ENCODE data around the gene FAM228A.

FAM228A gene

GRCh38 chr2:24231461-24231881 is 56.6 kb downstream of the FAM228A start:
- no peak for DNase-seq

GRCh38 chr2:24233321-24233720 is 58.5 kb downstream of the FAM228A start:
- DNase-seq, result no peak

- no peak for DNase-seq
These were observed 62.5 kb downstream of the FAM228A start for GRCh38 chr2:24237313-24237712.

GRCh38 chr2:24238158-24238557 is 63.3 kb downstream of the FAM228A start:
- DNase-seq, result no peak

- peak; percentile 40 for DNase-seq
These were observed 64.7 kb downstream of the FAM228A start for GRCh38 chr2:24239553-24239952.
